HG03108 (cell line): ENCODE measurements around the gene SCYGR7.
"Not testable (repeated sequence)": the region's sequence is repeated elsewhere in the genome, so short reads cannot be mapped to it uniquely, and the experiment has no call there.

Experiments used
- ATAC-seq: cut with Tn5 transposase; IDR thresholded peaks from one replicate; pipeline ENCODE4 v1.9.1; 2021; ENCODE audit warnings: moderate library complexity; ENCODE audit not compliant: unreplicated experiment

Gene SCYGR7

DNA sequence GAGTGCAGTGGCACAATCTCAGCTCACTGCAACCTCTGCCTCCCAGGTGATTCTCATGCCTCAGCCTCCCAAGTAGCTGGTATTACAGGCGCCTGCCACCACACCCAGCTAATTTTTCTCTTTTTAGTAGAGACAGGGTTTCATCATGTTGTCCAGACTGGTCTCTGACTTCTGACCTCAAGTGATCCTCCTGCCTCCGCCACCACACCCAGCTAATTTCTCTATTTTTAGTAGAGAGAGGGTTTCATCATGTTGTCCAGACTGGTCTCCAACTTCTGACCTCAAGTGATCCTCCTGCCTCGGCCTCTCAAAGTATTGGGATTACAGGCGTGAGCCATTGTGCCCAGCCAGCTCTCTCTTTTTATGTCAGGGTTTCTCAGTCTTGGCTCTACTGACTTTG is 28.1 kb downstream of the SCYGR7 start:
- ATAC-seq, result not testable (repeated sequence)

GRCh38 chr2:227759411-227760118 is 31.4 kb downstream of the SCYGR7 start:
- no peak for ATAC-seq

DNA sequence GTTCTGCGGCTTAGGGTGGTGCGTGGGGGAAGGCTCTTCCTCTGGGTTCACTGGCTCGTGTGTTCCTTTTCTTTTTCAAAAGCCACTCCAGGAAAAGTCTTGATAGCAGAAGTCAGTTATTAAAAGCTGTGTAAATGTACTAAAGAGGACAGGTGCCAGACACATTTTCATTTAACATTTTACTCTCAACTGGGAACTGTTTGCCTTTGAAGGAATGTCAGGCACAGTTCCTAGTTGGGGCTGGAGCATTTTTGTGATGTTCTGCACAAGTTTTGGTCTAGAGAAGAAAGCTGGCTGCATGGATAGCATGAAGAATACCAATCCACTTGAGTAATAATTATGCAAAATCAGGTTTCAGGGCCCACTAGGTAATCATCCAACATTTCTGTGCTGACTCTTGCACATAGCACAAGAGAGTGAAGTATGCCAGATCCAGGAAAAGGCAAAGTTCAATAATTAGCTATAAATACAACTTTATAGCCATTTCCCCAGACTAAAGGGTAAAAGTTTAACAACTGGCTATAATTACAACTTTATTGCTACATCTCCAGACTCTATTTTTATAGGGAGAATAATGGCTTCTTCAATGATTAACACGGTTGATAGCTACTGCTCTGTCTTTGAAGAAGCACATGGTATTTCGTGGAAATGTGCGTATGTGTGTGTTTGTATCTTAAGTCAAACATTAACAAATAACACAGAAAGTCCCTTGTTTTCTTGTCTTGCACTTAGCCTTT is 33.8 kb downstream of the SCYGR7 start:
- no peak for ATAC-seq

DNA sequence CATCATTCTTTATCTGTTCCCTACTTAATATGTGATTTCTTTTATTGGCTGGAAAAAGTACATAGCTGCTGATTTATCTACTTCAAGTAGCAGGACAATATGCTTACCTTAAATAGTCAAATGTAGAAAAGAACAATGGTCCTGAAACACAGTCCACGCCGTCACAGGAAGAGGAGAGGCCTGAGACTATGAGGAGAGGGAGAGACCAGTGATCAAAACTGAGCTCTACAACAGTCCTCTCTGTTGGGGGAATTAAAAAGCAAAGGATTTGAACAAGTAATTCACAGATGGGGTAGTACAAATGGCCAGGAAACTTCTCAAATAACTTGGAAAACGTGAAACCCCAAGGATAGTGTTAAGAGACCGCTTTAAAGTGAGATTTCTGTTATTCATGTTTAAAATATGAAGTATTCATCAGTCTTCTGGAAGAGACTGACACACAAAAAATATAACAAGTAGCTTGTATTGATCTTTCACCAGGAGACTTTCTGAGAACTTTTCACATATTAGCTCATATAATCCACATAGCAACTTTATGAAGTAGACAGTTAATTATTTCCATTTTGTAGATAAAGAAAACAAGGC is 37.7 kb downstream of the SCYGR7 start:
- no peak for ATAC-seq

GRCh38 chr2:227766373-227766883 is 38.3 kb downstream of the SCYGR7 start:
- peak; percentile 97 for ATAC-seq

GRCh38 chr2:227767830-227768229 is 39.7 kb downstream of the SCYGR7 start:
- no peak for ATAC-seq

DNA sequence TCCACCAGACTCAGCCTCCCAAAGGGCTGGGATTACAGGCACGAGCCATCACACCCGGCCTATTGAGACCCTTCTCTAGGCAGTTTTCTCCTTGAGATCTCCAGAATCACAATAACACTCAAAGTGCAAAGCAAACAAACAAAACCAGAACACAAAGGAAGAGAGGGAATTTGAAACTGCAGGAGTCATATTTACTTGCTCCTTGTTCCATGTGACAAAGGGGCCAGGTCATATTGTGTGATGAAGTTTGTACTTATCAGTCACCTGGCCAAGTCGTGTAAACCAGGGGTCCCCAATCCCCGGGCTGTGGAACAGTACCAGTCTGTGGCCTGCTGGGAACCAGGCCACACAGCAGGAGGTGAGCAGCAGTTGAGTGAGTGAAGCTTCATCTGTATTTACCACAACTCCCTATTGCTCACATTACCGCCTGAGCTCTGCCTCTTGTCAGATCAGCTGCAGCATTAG is 44.1 kb downstream of the SCYGR7 start:
- ATAC-seq, result no peak

GRCh38 chr2:227772932-227773331 is 44.8 kb downstream of the SCYGR7 start:
- ATAC-seq, result no peak

DNA sequence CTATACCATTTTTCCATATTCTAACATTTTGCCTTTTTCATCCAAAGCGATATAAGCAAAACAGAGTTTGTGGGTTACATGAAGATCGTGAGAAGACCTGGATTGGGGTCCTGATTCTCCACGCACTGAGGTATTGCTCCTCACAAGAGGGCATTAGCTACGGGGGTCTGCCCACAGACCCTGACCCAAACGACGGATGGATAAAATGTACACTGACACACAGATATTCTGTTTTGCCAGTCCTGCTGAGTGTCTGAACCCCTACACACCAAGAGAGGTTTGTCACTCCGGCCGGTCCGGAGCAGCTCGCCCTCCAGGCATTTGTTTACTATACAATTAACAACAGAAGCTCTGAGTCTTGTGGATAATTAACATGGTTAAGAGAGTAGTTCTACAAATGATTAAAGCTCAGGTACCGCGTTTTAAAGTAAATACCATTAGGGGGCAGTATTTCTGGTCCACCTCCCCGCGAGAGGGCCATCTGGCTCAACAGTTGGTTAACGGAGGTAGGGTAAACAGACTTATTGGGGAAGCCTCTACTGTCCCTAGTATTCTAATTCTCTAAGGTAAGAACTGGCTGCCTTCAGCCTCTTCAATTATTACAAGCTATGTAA is 46.0 kb downstream of the SCYGR7 start:
- ATAC-seq, result no peak

DNA sequence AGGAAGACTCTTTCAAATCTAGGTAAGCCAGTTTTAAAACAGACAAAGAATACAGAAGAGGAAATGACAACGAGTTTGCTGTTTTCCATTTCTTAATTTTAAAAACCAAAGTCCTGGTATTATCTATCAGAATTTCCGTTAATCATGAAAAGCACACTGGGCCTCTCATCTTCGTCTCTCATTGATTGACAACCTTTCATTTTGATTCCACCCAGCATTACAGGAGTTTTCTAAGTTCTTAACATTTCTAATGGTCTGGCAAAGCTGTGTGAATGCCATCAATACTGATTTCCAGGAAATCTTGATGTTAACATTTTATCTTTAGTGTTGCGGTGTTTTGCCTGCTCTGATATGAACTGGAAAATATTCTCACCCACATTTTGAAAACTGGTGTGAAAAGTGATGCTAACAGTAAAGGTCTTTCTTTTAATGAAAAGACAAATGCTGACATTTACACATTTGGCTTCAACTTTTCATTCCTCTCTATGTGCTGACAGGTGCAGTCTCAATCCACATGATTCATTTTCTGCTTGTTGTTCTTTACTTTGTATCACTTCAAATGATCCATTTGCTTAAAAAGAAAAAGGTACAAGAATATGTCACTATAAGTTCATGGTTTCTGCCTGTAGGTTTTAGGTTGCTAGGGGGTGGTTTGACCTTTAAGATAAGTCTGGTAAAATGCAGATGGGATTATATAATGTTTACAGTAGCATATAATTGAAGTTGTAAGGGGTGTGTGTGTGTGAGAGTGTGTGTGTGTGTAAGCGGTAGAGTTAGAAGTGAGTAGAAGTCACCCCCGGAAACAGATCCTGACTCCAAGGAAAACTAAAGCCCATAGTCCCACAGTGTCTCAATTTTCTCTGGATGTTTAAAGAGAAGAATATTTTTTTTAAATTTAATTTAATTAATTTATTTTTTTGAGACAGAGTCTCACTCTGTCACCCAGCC is 47.0 kb downstream of the SCYGR7 start:
- no peak for ATAC-seq
